Ramos (cell line): Measurements from ENCODE around the gene GATA2.

ENCODE experiments used
- in situ Hi-C: fragments of 300-500 bp; cut with MboI; formaldehyde crosslinking; loops from one replicate; pipeline ENCODE4 v1.14.3; 2022; ENCODE audit warnings: low sequenced_read_pairs; ENCODE audit not compliant: unreplicated experiment

Gene GATA2

DNA sequence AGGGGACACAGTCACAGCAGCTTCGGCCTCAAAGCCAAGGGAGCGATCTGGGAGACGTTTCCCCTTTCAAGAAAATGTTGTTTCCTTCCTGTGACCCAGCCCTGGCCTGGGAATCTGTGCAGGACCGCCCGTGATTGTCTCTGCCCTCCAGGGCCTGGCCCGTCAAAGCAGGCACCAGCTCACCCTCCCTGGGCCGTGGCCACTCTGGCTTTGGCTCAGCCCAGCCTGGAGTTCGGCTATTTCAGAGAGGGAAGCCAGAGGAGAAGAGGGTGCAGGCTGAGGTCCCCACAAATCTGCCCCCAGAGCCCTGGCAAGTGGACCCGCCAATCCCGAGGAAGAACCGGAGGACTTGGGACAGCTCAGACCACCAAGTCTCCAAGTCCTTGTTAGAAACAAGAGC, 12.7 kb downstream of the GATA2 start:
- in situ Hi-C loops: no loop called here

DNA sequence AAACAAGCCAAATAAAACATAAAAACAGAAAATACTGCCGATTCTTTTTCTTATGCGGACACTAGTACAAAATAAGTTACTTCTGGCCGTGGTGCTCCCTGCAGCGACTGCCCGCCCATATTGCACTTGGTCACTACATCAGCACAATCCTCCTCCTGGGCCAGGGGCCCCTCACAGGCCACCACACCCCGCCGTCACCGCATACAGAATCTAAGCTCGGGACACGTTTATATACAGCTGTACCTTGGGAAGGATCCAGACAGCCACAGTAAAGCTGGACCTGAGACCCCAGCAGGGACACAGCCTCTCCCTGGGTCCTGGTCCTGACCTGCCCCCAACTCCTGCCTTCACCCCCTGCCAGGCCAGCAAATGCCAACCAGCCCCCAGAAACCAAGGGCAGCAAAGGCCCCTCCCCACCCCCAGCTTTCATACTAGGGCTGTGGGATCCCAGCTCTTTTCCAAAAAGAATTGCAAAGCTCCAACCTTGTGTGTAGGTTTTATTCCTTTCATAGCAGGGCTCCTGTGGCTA, 13.4 kb downstream of the GATA2 start:
- in situ Hi-C loops: no loop called here

- in situ Hi-C loops: no loop called here
Observed at GRCh38 chr3:128478576-128479506, 14.2 kb downstream of the GATA2 start.

GRCh38 chr3:128476659-128477058, 16.3 kb downstream of the GATA2 start:
- in situ Hi-C loops: no loop called here

- in situ Hi-C loops: no loop called here
Observed at GRCh38 chr3:128475355-128475754, 17.6 kb downstream of the GATA2 start.

DNA sequence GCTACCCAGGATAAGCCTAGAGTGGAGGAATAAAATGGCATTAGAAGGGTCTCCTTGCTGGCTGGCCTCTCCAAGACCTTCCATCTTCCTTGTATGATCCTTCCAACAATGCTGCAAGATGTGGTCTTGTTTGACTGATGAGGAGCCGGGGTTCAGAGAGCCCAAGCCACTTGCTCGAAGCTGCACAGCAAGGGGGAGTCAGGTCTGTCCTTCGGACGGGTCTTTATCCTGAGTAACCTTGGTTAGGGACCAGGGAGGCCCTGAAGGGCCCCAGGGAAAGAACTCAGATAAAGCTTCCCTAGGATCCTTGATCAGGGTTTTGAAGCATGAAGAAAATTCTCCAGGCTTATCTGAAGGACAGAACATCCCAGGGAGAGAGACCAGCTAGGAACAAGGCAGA, 19.3 kb downstream of the GATA2 start:
- in situ Hi-C loops: no loop called here

DNA sequence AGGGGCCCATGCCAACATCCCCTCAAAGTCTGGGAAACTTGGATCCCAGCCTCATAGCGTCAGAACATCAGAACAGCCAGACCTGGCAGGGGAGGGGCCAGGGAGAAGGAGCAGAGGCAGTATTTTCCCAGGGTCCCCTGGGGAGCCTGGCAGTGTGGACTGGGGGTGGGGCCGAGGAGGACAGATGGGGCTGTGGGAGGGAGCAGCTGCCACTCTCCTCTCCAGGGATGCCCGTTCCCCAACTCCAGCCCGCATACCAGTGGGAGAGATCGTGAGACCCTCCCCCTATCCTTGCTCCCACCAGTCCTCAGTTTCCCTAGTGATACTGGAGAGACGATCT, 19.9 kb downstream of the GATA2 start:
- in situ Hi-C loops: no loop called here

DNA sequence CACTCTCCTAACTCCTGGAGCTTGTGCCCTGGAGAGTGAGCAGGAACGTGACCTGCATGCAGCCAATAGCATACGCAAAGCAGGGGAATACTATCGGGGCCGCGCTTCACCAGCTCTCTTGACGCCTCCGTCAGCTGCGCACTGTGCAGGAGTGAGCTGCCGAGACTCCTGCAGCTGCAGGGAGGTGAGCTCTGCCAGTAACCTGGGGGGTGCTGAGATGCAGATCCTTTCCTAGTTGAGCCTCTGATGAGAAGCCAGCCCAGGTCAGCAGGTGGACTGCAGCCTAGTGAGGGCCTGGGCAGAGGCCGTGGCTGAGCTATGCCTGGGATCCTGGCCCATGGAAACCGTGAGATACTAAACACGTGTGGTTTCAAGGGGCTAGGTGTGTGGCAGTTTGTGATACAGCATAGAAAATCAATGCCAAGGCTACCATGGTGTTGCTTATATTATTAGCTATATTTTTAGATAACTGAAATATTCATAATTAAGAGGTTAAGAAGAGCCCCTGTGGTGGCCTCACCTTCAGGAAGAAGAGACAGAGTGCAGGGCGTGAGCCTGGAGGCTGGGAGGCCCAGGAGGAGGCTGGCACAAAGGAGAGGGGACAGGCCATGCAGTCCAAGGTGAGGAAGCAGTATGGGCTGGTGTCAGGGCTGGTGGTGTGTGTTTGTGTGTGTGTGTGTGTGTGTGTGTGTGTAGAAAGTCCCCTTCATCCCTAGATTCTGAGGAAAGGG, 20.4 kb downstream of the GATA2 start:
- in situ Hi-C loops: no loop called here

- in situ Hi-C loops: no loop called here
Observed at GRCh38 chr3:128471720-128472119, 21.3 kb downstream of the GATA2 start.

GRCh38 chr3:128471110-128471509, 21.9 kb downstream of the GATA2 start:
- in situ Hi-C loops: no loop called here

DNA sequence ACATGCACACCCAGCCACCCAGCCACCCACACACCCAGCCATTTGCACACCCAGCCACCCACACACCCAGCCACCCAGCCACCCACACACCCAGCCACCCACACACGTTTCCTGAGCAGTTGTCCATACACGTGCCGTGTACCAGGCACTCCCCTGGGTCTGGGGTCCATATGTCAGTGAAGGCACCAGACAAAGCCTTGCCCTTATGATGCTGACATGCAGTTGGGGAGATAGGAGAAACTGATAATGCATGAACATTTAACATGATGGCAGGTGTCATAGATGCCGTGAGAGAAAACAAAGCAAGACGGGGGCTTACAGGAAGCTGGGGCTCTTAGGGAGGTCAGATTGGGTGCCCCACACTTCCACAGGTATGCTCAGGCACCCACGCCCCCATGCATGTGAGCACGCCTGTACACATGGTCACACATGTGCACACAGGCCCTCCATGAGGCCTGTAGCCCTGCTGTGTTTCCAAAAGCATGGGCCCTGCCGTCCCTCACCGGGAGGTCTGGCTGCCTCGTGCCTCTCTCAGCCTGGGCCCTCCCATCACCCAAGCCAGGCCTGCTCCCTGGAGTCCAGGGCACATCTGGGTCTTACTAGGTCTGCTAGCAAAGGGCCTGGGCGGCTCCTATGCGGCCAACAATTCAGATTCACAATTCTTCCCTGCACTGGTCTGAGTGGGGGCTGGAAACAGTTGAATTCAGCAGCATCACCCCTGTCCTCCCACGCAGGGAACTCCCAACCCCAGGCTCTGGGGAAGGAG, 22.7 kb downstream of the GATA2 start:
- in situ Hi-C loops: no loop called here

DNA sequence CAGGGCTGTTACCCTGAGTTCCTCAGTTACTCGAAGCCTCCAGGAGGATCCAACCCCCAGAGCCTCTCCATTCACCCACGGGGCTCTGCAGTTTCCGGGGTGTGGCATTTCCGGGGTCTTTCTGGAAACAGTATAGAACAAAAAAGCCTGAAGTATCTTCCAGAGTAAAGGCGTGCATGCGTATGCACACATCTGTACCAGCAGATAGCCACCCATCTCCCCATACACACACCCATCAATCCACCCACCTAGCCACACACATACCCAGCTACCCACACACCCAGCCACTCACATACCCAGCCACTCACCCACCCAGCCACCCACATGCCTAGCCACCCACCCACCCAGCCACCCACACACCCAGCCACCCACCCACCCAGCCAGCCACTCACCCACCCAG, 23.4 kb downstream of the GATA2 start:
- in situ Hi-C loops: no loop called here

- in situ Hi-C loops: no loop called here
Observed at GRCh38 chr3:128468791-128469527, 24.0 kb downstream of the GATA2 start.

DNA sequence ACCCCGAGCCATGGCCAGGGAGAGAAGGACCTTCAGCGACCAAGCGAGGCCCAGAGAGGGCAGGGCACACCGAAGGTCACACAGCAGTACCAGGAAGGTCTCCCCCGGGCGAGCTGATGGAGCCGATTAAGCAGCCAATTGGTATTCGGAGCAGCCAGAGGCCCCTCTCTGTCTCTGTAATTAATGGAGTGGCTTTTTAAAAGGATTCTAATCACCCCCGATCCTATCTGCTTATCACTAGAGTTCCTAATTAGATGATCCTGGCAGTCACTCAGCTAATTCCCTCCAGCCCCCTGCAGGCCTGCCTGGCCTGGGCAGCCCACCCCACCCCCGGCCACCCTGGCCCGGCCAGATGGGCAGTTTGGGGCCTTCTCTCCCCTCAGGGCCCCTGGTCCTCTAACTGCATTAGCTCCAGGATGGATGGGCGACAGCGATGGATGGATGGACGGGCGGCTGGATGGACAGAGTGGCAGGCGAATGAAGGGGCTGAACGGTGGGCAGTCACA, 24.7 kb downstream of the GATA2 start:
- in situ Hi-C loops: no loop called here

DNA sequence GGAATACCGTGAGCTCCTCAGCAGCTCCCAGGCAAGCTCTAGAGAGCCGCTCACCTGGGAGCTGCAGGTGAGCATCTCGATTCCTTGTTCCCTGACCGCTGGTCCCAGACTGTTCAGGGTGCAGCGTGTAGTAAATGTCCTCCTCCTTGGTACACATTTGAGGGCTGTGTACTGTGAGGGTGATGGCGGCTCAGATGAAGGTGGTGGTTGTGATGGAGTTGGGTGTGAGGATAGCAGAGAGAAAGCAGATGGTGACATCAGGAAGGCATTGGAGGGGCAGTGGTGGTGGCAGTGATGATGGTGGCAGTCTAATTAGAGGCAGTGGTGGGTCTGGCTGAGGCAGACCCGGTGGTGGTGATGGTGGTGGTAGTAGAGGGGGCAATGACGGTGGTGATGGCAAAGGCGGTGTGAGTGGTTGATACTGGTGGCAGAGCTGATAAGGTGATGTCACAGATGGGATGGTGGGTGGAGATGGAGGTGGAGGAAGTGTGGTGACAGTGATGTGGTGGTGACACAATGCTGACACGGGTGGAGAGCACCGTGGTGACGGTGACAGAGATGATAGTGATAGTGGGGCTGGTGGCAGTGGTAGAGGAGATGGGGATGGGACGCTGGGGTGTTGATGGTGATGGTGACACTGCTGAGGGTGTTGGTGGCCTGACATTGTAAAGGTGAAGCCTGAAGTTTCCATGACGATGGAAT, 26.0 kb downstream of the GATA2 start, which contains the start of gene DNAJB8:
Gene DNAJB8, minus strand, starts transcription at position 51 of the 702 bp plus-strand sequence. CDS start 3,645 bp downstream, outside the sequence.
- in situ Hi-C loops: no loop called here

- in situ Hi-C loops: no loop called here
Observed at GRCh38 chr3:128464702-128465101, 28.3 kb downstream of the GATA2 start.

DNA sequence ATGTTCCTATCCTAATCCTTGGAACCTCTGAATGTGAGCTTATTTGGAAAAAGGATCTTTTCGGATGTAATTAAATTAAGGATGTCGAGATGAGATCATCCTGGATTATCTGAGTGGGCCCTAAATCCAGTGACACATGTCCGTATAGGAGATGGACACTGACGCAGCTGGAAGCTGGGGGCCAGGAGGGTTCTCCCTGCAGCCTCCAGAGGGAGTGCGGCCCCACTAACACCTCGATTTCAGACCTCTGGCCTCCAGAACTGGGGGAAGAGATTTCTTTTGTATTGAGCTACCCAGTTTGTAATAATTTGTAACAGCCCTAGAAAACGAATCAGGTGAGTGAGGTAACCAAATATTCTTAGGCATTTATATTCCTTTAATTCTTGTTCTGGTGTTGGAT, 28.8 kb downstream of the GATA2 start:
- in situ Hi-C loops: no loop called here

DNA sequence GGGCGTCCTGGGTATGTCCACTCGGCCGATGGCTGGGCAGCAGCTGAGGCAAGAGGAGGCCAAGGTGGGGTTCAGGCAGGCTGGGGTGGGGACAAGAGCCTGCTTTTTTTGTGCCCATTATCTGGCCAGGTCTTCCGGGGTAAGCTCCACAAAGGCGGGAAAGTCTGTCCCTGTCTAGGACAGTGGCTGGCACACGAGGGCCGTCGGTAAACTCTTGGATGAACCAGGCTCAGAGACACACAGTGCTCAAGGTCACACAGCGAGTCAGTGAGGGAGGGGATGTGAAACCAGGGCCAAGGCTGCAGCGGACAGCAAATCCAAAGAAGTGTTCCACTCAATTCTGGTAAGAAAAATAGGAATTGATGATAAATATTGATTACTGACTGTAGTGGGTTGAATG, 29.2 kb downstream of the GATA2 start:
- in situ Hi-C loops: no loop called here

GRCh38 chr3:128463354-128463753, 29.6 kb downstream of the GATA2 start:
- in situ Hi-C loops: no loop called here
